ENCODE data around the gene MANSC4.

MANSC4 gene

DNA sequence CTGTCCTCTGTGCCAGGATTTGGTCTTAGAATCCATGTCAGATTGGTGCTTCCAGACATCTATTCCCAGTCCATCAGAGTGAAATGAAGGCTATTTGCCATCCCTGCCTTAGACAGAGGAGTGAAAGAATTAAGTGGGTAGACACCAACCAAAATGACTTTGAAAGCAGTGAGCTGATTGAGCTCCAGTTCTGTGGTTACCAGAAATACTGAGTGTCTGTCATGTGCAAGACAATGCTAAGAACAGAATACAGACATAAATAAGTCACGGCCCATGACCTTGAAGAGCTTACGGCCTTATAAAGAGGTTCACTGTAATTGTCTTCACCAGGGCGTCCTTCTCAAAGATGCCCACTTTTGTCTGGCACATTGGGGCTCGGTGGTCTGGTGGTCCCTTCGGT, 21.6 kb upstream of the MANSC4 start:
- in situ Hi-C loops (cut with HindIII; ENCODE audit: low sequenced_read_pairs) = no loop called here

DNA sequence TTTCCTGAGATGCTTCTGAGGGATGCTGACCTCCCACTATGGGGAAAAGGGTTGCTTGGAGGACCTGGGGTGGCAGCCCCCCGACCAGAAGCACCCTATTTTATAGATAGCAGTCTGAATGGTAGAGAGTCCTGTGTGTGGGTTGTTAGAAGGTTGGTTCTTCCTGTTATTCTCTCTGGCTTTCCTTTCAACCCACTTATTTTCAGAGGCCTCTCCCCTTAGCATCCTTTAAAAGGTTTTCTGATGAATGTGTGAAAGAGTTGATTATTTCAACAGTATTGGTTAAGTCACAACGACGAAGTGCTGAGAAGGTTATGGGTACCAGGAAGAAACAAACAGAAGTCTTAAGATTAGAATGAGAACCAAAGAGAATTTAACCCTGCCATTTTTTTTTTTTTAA, 20.8 kb upstream of the MANSC4 start:
- in situ Hi-C loops (cut with HindIII; ENCODE audit: low sequenced_read_pairs) = no loop called here

DNA sequence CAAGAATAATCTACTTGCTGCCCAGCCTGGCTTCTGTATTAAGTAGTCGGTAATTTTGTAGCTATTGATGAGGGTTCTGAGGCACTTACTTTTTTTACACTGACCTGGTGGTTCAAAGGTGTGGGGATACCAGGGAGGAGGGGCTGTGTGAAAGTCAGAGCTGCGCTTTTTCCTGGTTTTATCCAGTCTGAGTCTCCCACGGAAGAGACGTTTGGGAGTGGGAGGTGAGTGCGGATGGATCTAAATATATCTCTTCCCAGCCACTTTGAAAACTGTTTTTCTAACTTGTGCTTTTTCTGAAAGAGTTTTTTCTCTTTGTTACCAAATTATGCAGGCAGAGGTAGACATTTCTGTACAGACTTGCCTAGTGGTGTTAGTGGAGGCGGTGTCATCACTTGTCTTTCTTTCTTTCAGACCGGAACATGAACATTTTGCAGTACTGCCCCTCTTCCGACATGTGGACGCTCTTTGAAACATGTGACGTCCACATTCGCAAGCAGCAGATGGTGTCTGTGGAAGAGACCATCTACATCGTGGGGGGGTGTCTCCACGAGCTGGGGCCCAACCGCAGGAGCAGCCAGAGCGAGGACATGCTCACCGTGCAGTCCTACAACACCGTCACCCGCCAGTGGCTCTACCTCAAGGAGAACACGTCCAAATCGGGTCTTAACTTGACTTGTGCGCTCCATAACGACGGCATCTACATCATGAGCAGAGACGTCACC, 17.4 kb upstream of the MANSC4 start:
- in situ Hi-C loops (cut with HindIII; ENCODE audit: low sequenced_read_pairs) = no loop called here

DNA sequence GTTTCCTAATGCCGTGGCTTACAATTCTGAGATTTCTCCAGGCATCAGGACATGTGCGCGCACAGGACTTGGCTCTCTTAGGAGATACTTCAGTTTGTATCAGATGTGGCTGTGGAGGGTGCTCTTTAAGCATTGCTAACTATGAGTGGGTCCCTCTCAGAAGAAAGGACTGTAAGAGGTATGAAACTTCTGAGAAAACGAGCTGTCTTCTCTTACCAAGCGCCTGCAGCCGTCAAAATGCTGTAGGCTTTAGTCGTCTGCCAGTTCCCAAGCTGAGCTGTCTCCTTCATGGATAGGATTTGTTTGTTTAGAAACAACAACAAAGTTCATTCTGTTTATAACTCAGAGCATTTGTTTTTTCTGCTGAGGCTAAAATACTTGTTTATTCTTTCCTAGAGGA, 16.1 kb upstream of the MANSC4 start:
- in situ Hi-C loops (cut with HindIII; ENCODE audit: low sequenced_read_pairs) = no loop called here

DNA sequence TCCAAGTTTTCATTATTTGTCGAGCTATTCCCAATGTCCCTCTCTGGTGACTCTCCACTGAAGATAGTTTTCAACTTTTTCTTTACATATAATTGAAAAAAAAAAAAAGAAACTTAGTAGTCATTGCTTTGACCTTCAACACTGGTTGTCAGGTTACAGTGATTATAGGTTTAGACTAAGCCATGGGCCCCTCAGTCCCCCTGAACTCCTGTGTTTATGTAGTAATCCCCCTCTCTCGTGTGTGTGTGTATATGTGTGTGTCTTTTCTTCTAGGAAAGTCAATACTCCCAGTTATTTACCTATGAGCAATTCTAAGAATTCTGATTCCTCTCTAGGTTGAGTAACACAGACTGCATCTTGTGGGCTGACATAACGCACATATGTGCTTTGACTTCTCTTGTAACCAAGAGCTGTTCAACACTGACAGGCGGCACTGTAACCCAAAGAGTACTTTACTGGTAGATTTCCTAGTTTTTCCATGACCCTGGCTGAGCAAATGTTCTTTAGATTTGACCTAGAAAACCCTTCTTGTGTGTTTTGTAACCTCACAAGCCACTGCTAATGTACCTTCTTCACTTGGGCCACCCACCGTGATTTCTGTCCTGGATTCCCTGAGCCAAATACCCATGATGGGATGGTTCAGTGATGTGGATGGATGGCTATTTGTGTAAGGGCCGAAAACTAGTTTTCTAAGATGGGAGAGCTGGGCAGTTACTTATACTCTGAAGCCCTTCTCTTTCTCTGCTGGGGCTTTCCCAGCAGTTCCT, 15.0 kb upstream of the MANSC4 start:
- in situ Hi-C loops (cut with HindIII; ENCODE audit: low sequenced_read_pairs) = no loop called here

DNA sequence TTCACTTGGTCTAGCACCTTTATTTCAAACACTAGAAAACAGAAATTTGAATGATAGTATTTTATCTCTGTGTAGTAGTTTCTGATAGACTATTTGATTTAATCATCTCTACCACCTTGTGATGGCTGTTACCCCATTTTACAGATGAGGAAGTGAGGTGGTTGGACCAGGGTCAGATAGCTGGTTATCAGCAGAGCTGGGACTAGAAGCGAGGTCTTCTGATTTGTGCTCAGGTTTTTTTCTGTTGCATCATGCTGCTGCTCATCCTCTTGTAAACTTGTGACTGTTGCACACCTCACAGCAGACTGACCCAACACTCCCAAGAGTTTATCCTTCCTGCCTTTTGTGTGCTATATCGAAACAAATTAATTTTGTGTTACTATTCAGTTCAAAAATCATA, 10.1 kb upstream of the MANSC4 start:
- in situ Hi-C loops (cut with HindIII; ENCODE audit: low sequenced_read_pairs) = no loop called here

DNA sequence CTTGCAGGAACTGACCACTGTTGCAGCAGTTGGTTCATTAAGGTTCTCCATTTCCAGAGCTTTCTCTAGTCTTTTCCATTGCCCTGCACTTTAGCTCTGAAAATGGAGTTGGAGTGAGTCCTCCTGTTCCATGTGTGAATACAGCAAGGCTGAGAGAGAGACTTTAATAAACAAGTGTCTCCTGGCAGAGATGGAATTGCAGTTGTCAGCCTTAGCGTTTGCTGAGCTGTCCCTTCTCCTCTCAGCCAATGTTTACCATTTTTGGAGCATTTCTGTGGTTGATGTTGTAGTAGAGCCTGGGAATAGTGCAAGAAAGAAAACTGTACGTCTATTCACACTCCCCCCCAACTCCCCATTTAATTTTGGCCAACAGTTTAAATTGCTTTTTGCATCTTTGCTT, 7.5 kb upstream of the MANSC4 start:
- in situ Hi-C loops (cut with HindIII; ENCODE audit: low sequenced_read_pairs) = no loop called here

DNA sequence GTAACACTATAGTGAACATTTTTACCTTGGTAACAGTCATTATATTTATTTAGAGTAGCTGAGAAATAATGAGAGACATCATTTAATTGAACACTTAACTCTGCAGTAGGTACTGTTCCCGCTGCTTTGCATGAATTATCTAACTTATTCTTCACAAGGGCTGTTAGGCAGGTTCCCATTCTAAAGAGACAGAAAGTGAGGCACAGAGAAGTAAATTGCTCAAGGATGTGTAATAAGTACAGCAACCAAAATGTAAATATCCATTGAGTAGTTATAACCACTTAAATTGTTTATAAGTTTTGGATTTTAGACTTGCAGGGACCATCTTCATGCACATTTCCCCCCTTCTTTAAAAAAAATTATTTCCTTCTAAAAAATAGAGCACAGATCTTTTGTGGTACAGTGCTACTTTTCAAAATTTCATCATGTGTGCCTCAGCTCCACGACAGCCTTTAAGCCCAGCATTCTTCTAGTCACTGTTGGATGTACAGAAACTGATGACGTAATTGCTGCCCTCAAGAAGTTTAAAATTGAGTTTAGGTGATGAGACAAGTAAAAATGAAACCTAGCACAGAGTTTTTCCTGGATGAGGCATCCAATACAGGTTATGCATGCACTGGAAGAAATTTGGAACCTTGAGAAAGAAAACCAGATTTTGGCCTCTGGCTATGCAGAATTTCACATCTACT, 6.0 kb upstream of the MANSC4 start:
- in situ Hi-C loops (cut with HindIII; ENCODE audit: low sequenced_read_pairs) = no loop called here

DNA sequence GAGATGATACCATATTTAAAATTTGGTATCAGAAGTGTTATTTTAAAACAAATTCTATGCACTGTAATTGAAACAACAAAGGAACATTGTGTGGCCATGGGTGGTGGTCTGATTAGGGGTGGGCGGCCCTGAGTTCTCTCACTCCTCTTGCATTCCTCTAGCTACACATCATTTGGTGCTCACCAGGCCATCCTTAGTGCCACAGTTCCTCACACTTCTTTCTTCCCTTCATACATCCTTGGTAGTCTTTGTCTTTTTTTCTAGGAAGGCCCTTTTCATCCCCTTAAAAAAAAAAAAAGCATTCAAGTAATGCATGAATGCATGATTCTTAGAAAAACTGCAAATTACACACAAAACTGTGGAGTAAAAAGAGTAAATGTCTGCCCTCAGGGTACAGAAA, 2.4 kb upstream of the MANSC4 start:
- in situ Hi-C loops (cut with HindIII; ENCODE audit: low sequenced_read_pairs) = no loop called here

DNA sequence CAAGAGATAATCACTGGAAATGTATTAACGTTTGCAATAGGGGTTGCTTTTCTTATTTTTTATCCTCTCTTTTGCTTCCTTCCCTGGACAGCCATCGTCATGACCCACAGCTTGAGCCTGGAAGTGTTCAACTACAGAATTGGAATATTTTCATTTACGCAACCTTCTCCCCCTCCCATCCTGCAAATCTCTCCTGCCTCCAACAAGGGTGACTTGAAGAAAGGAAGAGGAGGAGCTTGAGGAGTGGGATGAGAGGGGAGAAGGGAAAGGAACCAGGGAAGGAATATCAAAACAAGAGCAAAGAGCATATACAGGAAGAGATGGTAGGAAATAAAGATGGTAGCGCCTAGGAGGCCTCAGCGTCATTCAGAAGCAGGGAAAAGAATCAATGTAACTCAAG, 1.6 kb upstream of the MANSC4 start:
- in situ Hi-C loops (cut with HindIII; ENCODE audit: low sequenced_read_pairs) = no loop called here

DNA sequence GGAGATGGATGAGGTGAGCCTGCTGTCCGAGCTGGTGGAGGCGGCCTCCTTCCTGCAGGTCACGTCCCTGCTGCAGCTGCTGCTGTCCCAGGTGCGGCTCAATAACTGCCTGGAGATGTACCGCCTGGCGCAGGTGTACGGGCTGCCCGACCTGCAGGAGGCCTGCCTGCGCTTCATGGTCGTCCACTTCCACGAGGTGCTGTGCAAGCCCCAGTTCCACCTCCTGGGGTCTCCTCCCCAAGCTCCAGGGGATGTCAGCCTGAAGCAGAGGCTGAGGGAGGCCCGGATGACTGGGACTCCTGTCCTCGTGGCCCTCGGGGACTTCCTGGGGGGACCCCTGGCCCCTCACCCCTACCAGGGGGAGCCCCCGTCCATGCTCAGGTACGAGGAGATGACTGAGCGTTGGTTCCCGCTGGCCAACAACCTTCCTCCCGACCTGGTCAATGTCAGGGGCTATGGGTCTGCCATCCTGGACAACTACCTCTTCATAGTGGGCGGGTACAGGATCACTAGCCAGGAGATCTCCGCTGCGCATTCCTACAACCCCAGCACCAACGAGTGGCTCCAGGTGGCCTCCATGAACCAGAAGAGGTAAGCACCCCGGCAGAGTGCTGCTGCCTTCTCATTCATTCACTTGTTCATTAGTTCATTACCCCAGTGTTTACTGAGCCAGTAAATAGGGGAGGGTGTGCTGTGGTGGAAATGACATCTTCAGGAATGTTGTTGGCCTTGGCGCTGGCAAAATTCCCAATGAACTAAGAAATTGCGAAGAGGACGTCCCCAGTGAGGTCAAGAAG, 774 bp upstream of the MANSC4 start:
- in situ Hi-C loops (cut with HindIII; ENCODE audit: low sequenced_read_pairs) = no loop called here

DNA sequence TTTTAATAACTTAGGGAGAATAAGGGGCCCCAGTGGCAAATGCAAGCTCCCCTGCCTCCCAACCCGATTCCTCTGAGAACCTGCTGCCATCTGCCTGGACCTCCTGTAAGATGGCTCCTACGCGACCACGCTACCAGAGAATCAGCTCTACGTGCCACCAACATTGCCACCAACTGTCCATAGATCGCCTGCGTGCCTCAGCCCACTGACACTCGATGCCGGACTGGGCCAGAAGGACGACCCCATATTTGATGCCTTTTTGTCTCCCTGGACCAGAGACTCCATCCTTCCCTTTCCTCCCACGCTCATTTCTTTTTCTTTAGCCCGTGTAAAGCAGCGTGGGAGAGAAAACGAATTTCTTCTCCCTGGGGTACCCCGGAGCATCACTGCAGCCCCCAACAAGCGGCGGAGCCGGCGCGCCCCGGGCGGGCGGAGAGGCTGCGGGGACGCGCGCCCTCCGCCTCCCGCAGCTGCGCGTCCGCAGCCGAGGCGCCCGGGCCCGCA, 568 bp downstream of the MANSC4 start:
- in situ Hi-C loops (cut with HindIII; ENCODE audit: low sequenced_read_pairs) = no loop called here

DNA sequence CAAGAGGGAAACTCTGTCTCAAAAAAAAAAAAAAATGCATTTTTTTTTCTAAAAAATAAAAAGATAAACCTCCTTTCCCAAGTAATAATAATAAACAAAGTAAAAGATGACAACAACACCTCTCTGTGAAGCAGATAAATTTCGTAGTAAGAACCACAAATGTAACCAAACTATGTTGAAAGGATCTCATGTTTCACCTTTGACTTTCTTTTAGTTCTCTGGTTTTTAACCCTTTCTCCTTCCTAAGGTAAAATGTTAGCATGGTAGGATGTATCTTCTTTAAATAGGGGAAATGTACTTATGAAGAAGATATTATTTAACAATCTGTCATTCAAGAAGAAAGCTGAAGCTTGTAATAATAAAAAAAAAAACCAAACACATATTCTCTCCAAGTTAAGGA, 1.8 kb downstream of the MANSC4 start:
- in situ Hi-C loops (cut with HindIII; ENCODE audit: low sequenced_read_pairs) = no loop called here

DNA sequence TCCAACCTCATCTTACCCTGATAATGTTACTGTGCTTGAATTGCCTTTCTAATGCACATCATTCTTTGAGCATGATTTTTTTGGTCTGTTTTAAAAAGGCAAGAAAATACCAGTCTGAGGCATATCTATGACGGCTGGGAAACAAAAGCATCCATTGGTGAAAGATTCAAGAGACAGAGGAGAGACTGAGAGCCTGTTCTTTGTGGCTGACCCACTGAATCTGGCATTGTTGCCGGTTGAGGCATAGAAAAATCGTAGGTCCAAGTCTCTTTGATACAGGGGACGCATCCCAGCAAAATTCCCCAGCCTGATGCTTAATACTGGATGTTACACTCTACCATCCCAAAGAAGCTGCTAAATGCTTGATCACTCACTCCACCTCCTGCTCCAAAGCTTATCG, 2.9 kb downstream of the MANSC4 start:
- in situ Hi-C loops (cut with HindIII; ENCODE audit: low sequenced_read_pairs) = no loop called here

DNA sequence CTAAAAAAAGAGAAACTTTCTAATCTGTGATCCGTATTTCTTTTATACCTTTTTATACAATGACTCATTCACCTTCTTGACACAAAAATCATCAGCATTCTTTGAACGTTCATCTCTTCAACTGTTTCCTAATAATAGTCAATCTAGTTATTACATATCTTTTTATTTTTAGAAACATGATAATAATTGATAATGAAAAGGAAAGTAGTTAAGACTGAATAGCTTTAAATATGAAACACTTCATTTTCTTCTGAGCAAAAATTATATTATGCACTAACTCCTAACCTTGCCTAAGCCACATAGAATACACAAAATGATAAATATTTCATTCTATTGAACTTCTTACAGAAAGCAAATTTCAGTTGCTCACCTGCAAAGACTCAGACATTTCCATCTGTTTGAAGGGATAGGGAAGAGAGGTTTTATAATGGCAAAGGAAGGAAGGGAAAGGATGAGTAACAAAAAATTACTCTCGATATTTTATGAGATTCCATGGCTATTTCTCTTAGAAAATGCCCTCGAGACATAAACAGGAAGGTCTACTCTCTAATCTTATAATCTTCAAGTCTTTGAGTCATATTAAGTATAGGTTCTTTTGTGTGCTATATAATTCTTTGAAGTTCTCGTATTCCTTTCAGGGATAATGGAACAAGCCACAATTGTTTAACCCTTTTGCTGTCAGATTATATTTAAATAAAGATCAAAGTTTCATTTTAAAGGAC, 7.5 kb downstream of the MANSC4 start:
- in situ Hi-C loops (cut with HindIII; ENCODE audit: low sequenced_read_pairs) = no loop called here

DNA sequence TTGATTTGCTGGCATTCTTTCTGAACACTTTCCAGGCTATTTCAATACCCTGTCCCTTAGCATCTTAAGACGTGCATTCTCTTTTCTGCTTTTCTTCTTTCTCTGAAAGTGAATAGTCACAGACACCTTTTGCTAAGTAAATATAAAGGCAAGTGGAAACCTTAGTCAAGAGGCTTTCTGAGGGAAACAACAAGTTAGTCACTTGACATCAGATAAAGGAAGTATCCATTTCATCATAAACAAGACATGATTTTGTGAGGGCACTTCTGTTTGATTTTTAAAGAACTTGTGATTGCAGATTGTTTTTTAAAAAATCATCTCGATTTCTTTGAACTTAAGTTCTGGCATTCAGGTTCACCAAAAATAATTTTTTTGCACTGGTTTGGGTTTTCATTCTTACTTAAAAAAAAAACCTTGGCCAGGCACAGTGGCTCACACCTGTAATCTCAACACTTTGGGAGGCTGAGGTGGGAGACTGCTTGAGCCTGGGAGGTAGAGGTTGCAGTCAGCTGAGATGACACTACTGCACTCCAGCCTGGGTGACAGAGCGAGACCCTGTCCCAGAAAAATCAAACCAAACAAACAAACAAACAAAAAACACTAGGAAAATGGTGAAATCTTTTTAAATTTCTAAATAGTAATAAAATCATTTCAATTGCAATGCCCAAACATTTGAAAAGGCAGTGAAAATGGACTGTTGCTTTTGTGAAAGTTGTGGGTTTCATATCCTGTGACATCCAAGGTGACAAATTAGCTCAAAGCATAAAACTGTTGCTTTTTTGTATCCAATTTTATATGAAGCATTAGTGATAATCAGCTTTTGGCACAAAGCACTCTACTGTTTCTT, 8.3 kb downstream of the MANSC4 start:
- in situ Hi-C loops (cut with HindIII; ENCODE audit: low sequenced_read_pairs) = no loop called here

DNA sequence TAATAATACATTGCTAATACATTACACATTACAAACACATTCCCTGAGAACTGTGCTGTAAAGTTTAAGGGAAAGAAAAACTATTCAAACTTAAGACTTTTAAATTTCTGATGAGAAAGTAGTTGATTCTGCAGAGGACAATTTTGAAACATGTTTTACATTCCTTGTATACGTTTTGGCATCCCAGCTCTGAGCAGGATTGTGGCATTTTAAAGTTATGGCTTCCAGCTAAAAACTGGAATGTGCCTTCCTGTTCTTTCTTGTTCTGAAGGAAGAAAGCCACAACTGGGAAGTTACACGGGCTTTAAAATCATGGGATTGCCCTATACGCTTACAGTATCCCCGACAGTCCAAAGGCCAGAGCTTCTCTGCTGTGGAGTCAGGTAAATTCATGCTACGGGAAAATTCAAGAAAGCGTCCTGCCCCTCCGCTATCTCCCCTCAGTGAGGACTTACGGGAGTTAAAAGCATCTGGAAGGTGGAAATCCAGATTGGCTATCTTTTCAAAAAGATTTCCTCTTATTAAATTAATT, 10.8 kb downstream of the MANSC4 start:
- in situ Hi-C loops (cut with HindIII; ENCODE audit: low sequenced_read_pairs) = no loop called here

DNA sequence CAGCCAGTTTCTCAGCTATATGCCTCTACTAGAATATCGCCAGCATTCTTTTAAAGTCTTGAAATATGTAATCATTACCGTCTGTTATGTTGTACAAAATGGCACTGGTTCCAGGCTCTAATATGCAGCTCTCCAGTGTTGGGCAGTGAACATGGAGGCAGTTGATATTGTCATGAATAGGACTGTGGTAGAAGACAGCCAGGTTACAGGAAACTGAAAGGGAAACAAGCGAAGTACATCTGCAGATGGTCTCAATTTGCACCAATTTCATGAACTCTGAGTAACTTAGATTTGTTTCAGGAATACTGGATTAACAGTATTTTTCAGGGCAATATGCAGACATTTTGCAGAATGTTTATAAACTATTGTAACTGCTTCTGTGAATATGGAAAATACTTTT, 13.4 kb downstream of the MANSC4 start:
- in situ Hi-C loops (cut with HindIII; ENCODE audit: low sequenced_read_pairs) = no loop called here

DNA sequence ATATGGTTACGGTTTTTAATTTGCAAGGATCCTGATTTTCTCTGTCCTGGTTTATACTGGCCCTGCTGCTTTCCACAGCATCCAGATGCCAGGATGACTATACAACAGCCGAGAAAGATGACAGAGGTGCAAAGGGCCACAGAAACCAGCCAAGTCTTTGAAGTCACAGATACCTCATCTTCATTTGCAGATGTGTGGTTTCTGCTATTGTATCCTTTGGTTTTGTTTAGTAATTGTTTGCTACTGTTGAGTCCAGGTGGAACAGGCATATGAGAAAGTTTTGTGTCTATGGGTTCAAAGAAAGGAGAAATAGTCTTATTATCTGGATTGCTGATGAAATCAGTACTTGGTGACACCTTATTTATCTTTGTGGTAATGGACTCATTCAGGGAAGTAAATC, 17.3 kb downstream of the MANSC4 start:
- in situ Hi-C loops (cut with HindIII; ENCODE audit: low sequenced_read_pairs) = no loop called here
